ENCODE measurements around the gene ERP29. TPM values are rescaled to one million over a fixed set of nuclear protein-coding genes. Genes with fewer than 3 reads are reported as not detected.

Gene ERP29
- total and polyA plus RNA-seq, 4 donors, result 35.6 to 140 (median 57.1) TPM

DNA sequence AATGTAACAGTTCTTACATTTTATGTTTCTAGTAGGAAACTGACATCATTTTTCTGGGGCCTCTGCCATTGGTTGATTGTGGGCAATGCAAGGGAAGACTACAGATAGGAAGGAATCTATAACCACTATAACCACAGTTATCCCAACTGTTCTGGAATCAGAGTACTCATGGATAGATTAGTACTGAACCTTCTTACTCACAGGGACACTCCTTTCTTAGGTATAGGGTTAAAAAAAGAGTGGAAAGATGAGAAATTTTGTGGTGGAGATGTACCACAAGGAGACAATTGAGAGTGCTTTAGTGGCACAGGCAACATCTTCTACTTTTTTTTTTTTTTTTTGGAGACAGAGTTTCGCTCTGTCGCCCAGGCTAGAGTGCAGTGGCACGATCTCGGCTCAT is 21.3 kb upstream of the ERP29 start:
- TF ChIP-seq JUND (IDR thresholded peaks at IDR 0.05) (no peak), YY1 (IDR thresholded peaks at IDR 0.05) (no peak), RAD21 (IDR thresholded peaks at IDR 0.05) (no peak), HNF4A (conservative IDR thresholded peaks at IDR 0.05) (no peak), FOXA1 (IDR thresholded peaks at IDR 0.05) (no peak), GABPA (IDR thresholded peaks at IDR 0.05 in 1 of 2, conservative IDR thresholded peaks at IDR 0.05 in 1 of 2) (no peak), RXRA (IDR thresholded peaks at IDR 0.05) (no peak), SP1 (IDR thresholded peaks at IDR 0.05) (no peak), FOXA2 (IDR thresholded peaks at IDR 0.05) (no peak), TAF1 (conservative IDR thresholded peaks at IDR 0.05) (no peak), NR2F2 (IDR thresholded peaks at IDR 0.05) (no peak), EGR1 (IDR thresholded peaks at IDR 0.05; ENCODE audit: low read depth in 2 of 2) (no peak)
- TF ChIP-seq, protein P1, sequence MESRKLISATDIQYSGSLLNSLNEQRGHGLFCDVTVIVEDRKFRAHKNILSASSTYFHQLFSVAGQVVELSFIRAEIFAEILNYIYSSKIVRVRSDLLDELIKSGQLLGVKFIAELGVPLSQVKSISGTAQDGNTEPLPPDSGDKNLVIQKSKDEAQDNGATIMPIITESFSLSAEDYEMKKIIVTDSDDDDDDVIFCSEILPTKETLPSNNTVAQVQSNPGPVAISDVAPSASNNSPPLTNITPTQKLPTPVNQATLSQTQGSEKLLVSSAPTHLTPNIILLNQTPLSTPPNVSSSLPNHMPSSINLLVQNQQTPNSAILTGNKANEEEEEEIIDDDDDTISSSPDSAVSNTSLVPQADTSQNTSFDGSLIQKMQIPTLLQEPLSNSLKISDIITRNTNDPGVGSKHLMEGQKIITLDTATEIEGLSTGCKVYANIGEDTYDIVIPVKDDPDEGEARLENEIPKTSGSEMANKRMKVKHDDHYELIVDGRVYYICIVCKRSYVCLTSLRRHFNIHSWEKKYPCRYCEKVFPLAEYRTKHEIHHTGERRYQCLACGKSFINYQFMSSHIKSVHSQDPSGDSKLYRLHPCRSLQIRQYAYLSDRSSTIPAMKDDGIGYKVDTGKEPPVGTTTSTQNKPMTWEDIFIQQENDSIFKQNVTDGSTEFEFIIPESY (IDR thresholded peaks at IDR 0.05), result no peak
- TF ChIP-seq, protein P2, sequence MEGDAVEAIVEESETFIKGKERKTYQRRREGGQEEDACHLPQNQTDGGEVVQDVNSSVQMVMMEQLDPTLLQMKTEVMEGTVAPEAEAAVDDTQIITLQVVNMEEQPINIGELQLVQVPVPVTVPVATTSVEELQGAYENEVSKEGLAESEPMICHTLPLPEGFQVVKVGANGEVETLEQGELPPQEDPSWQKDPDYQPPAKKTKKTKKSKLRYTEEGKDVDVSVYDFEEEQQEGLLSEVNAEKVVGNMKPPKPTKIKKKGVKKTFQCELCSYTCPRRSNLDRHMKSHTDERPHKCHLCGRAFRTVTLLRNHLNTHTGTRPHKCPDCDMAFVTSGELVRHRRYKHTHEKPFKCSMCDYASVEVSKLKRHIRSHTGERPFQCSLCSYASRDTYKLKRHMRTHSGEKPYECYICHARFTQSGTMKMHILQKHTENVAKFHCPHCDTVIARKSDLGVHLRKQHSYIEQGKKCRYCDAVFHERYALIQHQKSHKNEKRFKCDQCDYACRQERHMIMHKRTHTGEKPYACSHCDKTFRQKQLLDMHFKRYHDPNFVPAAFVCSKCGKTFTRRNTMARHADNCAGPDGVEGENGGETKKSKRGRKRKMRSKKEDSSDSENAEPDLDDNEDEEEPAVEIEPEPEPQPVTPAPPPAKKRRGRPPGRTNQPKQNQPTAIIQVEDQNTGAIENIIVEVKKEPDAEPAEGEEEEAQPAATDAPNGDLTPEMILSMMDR (IDR thresholded peaks at IDR 0.05; ENCODE audit: low read depth, low read length, missing input control), result no peak
- TF ChIP-seq, protein P3, sequence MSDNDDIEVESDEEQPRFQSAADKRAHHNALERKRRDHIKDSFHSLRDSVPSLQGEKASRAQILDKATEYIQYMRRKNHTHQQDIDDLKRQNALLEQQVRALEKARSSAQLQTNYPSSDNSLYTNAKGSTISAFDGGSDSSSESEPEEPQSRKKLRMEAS (IDR thresholded peaks at IDR 0.05), result no peak
- TF ChIP-seq, protein P4, sequence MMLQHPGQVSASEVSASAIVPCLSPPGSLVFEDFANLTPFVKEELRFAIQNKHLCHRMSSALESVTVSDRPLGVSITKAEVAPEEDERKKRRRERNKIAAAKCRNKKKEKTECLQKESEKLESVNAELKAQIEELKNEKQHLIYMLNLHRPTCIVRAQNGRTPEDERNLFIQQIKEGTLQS (IDR thresholded peaks at IDR 0.05), result no peak
- TF ChIP-seq, protein P5, sequence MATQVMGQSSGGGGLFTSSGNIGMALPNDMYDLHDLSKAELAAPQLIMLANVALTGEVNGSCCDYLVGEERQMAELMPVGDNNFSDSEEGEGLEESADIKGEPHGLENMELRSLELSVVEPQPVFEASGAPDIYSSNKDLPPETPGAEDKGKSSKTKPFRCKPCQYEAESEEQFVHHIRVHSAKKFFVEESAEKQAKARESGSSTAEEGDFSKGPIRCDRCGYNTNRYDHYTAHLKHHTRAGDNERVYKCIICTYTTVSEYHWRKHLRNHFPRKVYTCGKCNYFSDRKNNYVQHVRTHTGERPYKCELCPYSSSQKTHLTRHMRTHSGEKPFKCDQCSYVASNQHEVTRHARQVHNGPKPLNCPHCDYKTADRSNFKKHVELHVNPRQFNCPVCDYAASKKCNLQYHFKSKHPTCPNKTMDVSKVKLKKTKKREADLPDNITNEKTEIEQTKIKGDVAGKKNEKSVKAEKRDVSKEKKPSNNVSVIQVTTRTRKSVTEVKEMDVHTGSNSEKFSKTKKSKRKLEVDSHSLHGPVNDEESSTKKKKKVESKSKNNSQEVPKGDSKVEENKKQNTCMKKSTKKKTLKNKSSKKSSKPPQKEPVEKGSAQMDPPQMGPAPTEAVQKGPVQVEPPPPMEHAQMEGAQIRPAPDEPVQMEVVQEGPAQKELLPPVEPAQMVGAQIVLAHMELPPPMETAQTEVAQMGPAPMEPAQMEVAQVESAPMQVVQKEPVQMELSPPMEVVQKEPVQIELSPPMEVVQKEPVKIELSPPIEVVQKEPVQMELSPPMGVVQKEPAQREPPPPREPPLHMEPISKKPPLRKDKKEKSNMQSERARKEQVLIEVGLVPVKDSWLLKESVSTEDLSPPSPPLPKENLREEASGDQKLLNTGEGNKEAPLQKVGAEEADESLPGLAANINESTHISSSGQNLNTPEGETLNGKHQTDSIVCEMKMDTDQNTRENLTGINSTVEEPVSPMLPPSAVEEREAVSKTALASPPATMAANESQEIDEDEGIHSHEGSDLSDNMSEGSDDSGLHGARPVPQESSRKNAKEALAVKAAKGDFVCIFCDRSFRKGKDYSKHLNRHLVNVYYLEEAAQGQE (IDR thresholded peaks at IDR 0.05), result no peak
- WGBS, result 90% methylated on average over 4 of the region's 4 CpGs
- Histone ChIP-seq H3K36me3 (ENCODE audit: control insufficient read depth in 4 of 4, insufficient read depth in 3 of 4, low read depth in 1 of 4, low read length in 3 of 4) (peaks cover 0 to 2% (median 0%) of the 10 kb centered on the region in 4 donors), H3K9ac (ENCODE audit: low read depth in 1 of 2, low read length in 2 of 2) (no peak overlapping the region), H3K4me3 (ENCODE audit: low read depth in 1 of 3, low read length in 3 of 3) (no peak overlapping the region), H3K4me1 (ENCODE audit: control insufficient read depth in 4 of 4, insufficient read depth in 4 of 4, low read length in 3 of 4) (no peaks in the 10 kb centered on the region), H3K27me3 (ENCODE audit: control insufficient read depth in 4 of 4, insufficient read depth in 4 of 4, low read length in 3 of 4) (no peaks in the 10 kb centered on the region), H3K27ac (ENCODE audit: low read depth in 1 of 2, low read length in 2 of 2) (no peak overlapping the region), H3K9me3 (ENCODE audit: control insufficient read depth in 4 of 4, low read length in 3 of 4) (no peaks in the 10 kb centered on the region)
- DNase-seq (ENCODE audit: low spot score), result no peak
